Tongue (tissue), 2 donors: Measurements from ENCODE around the gene DHRS12. TPM values are rescaled to one million over a fixed set of nuclear protein-coding genes. Genes with fewer than 3 reads are reported as not detected.
"Not testable (repeated sequence)": the region's sequence is repeated elsewhere in the genome, so short reads cannot be mapped to it uniquely, and the experiment has no call there.

Experiments
- DNase-seq: peaks from one replicate; pipeline ENCODE4 v3.0.0-alpha.2; 2015
- total RNA-seq: library from RNA; depleted of rRNA; stranded (reverse); fragments of >200 nt; gene quantifications from one replicate; pipeline ENCODE4 v1.2.3, GENCODE V29; 2014

Gene DHRS12
- total RNA-seq, 1 donor from 2014 or later, result 10.2 TPM

- DNase-seq, result no peak
These were observed 23.3 kb upstream of the DHRS12 start for GRCh38 chr13:51827254-51827653.

GRCh38 chr13:51826606-51827005 lies 22.6 kb upstream of the DHRS12 start:
- DNase-seq, result peak; percentile 39

GRCh38 chr13:51825681-51826254 lies 21.8 kb upstream of the DHRS12 start:
- DNase-seq, result no peak

- no peak for DNase-seq
These were observed 21.2 kb upstream of the DHRS12 start for GRCh38 chr13:51825165-51825592.

GRCh38 chr13:51824712-51825111 lies 20.7 kb upstream of the DHRS12 start:
- not testable (repeated sequence) for DNase-seq

GRCh38 chr13:51823863-51824262 lies 19.9 kb upstream of the DHRS12 start:
- DNase-seq, result peak; percentile 82

- peak; percentile 86 for DNase-seq
These were observed 19.4 kb upstream of the DHRS12 start for GRCh38 chr13:51823359-51823758.

GRCh38 chr13:51822106-51822815 lies 18.3 kb upstream of the DHRS12 start:
- no peak for DNase-seq

GRCh38 chr13:51821606-51822005 lies 17.6 kb upstream of the DHRS12 start:
- DNase-seq, result no peak

- DNase-seq, result no peak
These were observed 16.1 kb upstream of the DHRS12 start for GRCh38 chr13:51820016-51820597.

- DNase-seq, result no peak
These were observed 15.6 kb upstream of the DHRS12 start for GRCh38 chr13:51819544-51819943.

- DNase-seq, result peak; percentile 45
These were observed 15.0 kb upstream of the DHRS12 start for GRCh38 chr13:51818781-51819511.

- DNase-seq, result no peak
These were observed 14.3 kb upstream of the DHRS12 start for GRCh38 chr13:51818276-51818675.

- DNase-seq, result no peak
These were observed 13.8 kb upstream of the DHRS12 start for GRCh38 chr13:51817717-51818116.

GRCh38 chr13:51816604-51817249 lies 12.8 kb upstream of the DHRS12 start:
- DNase-seq, result no peak

GRCh38 chr13:51815848-51816247 lies 11.9 kb upstream of the DHRS12 start:
- no peak for DNase-seq

GRCh38 chr13:51814825-51815650 lies 11.1 kb upstream of the DHRS12 start:
- DNase-seq, result peak; percentile 81

- DNase-seq, result no peak
These were observed 10.1 kb upstream of the DHRS12 start for GRCh38 chr13:51814071-51814470.

GRCh38 chr13:51811920-51812451 lies 8.0 kb upstream of the DHRS12 start:
- no peak for DNase-seq

GRCh38 chr13:51811046-51811445 lies 7.1 kb upstream of the DHRS12 start:
- DNase-seq, result no peak

GRCh38 chr13:51808811-51809210 lies 4.8 kb upstream of the DHRS12 start:
- no peak for DNase-seq
